ENCODE results near the gene OR2AE1.

Gene OR2AE1

GRCh38 chr7:99876933-99877332 lies at the start of gene OR2AE1:
TSS of gene OR2AE1 (minus strand) at chr7:99877033. CDS start at chr7:99877033, 0 bp downstream.
- Histone ChIP-seq H3K27ac (ENCODE audit: low read length) (no peak within 1 kb of the TSS), H3K27me3 (ENCODE audit: low read depth, low read length) (no peaks in the 10 kb centered on the region), H3K4me1 (ENCODE audit: control insufficient read depth in 1 of 2, insufficient read depth in 2 of 2, low read length in 2 of 2) (no peaks in the 10 kb centered on the region), H3K9me3 (ENCODE audit: control insufficient read depth in 1 of 2, low read length in 2 of 2) (no peaks in the 10 kb centered on the region), H3K36me3 (ENCODE audit: control insufficient read depth in 1 of 2, insufficient read depth in 2 of 2, low read length in 2 of 2) (no peaks in the 10 kb centered on the region), H3K4me3 (ENCODE audit: low read depth in 1 of 2, low read length in 2 of 2) (no peak within 1 kb of the TSS)

GRCh38 chr7:99926321-99926720 lies 49.5 kb upstream of the OR2AE1 start:
- no peaks in the 10 kb centered on the region for H3K27me3 ChIP-seq (ENCODE audit: low read depth, low read length)
- no peak overlapping the region for H3K4me3 ChIP-seq (ENCODE audit: low read depth in 1 of 2, low read length in 2 of 2)
- H3K36me3 ChIP-seq (ENCODE audit: control insufficient read depth in 1 of 2, insufficient read depth in 2 of 2, low read length in 2 of 2) = no peaks in the 10 kb centered on the region
- H3K4me1 ChIP-seq (ENCODE audit: control insufficient read depth in 1 of 2, insufficient read depth in 2 of 2, low read length in 2 of 2) = peaks cover 0 to 14% of the 10 kb centered on the region in 2 donors
- H3K9me3 ChIP-seq (ENCODE audit: control insufficient read depth in 1 of 2, low read length in 2 of 2) = no peaks in the 10 kb centered on the region
- no peak overlapping the region for H3K27ac ChIP-seq (ENCODE audit: low read length)

- Histone ChIP-seq H3K9me3 (ENCODE audit: control insufficient read depth in 1 of 2, low read length in 2 of 2) (no peaks in the 10 kb centered on the region), H3K27ac (ENCODE audit: low read length) (no peak overlapping the region), H3K36me3 (ENCODE audit: control insufficient read depth in 1 of 2, insufficient read depth in 2 of 2, low read length in 2 of 2) (peaks cover 0 to 2% of the 10 kb centered on the region in 2 donors), H3K27me3 (ENCODE audit: low read depth, low read length) (no peaks in the 10 kb centered on the region), H3K4me1 (ENCODE audit: control insufficient read depth in 1 of 2, insufficient read depth in 2 of 2, low read length in 2 of 2) (peaks cover 5 to 17% of the 10 kb centered on the region in 2 donors), H3K4me3 (ENCODE audit: low read depth in 1 of 2, low read length in 2 of 2) (no peak overlapping the region)
Observed at GRCh38 chr7:99923200-99923599, 46.4 kb upstream of the OR2AE1 start.

- no peaks in the 10 kb centered on the region for H3K27me3 ChIP-seq (ENCODE audit: low read depth, low read length)
- H3K36me3 ChIP-seq (ENCODE audit: control insufficient read depth in 1 of 2, insufficient read depth in 2 of 2, low read length in 2 of 2) = peaks cover 21 to 24% of the 10 kb centered on the region in 2 donors
- peak overlapping the region; percentile 88 for H3K27ac ChIP-seq (ENCODE audit: low read length)
- H3K4me3 ChIP-seq (ENCODE audit: low read depth in 1 of 2, low read length in 2 of 2) = peak overlapping the region; percentile 87 to 95
- peaks cover 13 to 45% of the 10 kb centered on the region in 2 donors for H3K4me1 ChIP-seq (ENCODE audit: control insufficient read depth in 1 of 2, insufficient read depth in 2 of 2, low read length in 2 of 2)
- H3K9me3 ChIP-seq (ENCODE audit: control insufficient read depth in 1 of 2, low read length in 2 of 2) = no peaks in the 10 kb centered on the region
Observed at GRCh38 chr7:99920149-99920548, 43.3 kb upstream of the OR2AE1 start.

- Histone ChIP-seq H3K9me3 (ENCODE audit: control insufficient read depth in 1 of 2, low read length in 2 of 2) (no peaks in the 10 kb centered on the region), H3K27me3 (ENCODE audit: low read depth, low read length) (no peaks in the 10 kb centered on the region), H3K36me3 (ENCODE audit: control insufficient read depth in 1 of 2, insufficient read depth in 2 of 2, low read length in 2 of 2) (peaks cover 23 to 27% of the 10 kb centered on the region in 2 donors), H3K4me3 (ENCODE audit: low read depth in 1 of 2, low read length in 2 of 2) (peak overlapping the region; percentile 87 to 95), H3K4me1 (ENCODE audit: control insufficient read depth in 1 of 2, insufficient read depth in 2 of 2, low read length in 2 of 2) (peaks cover 13 to 45% of the 10 kb centered on the region in 2 donors), H3K27ac (ENCODE audit: low read length) (peak overlapping the region; percentile 88)
Observed at GRCh38 chr7:99919814-99920112, 42.9 kb upstream of the OR2AE1 start.

GRCh38 chr7:99918959-99919813 lies 42.4 kb upstream of the OR2AE1 start, which contains the start of gene TRIM4:
TSS of gene TRIM4 (minus strand) at chr7:99919530. CDS start at chr7:99919401, 129 bp downstream.
- Histone ChIP-seq H3K27ac (ENCODE audit: low read length) (peak within 1 kb of the TSS; percentile 88), H3K4me1 (ENCODE audit: control insufficient read depth in 1 of 2, insufficient read depth in 2 of 2, low read length in 2 of 2) (peaks cover 13 to 50% of the 10 kb centered on the region in 2 donors), H3K4me3 (ENCODE audit: low read depth in 1 of 2, low read length in 2 of 2) (peak within 1 kb of the TSS; percentile 87 to 95), H3K27me3 (ENCODE audit: low read depth, low read length) (no peaks in the 10 kb centered on the region), H3K9me3 (ENCODE audit: control insufficient read depth in 1 of 2, low read length in 2 of 2) (no peaks in the 10 kb centered on the region), H3K36me3 (ENCODE audit: control insufficient read depth in 1 of 2, insufficient read depth in 2 of 2, low read length in 2 of 2) (peaks cover 23 to 27% of the 10 kb centered on the region in 2 donors)

- Histone ChIP-seq H3K36me3 (ENCODE audit: control insufficient read depth in 1 of 2, insufficient read depth in 2 of 2, low read length in 2 of 2) (peaks cover 34 to 45% of the 10 kb centered on the region in 2 donors), H3K27ac (ENCODE audit: low read length) (no peak overlapping the region), H3K9me3 (ENCODE audit: control insufficient read depth in 1 of 2, low read length in 2 of 2) (no peaks in the 10 kb centered on the region), H3K4me1 (ENCODE audit: control insufficient read depth in 1 of 2, insufficient read depth in 2 of 2, low read length in 2 of 2) (peaks cover 0 to 12% of the 10 kb centered on the region in 2 donors), H3K4me3 (ENCODE audit: low read depth in 1 of 2, low read length in 2 of 2) (no peak overlapping the region), H3K27me3 (ENCODE audit: low read depth, low read length) (no peaks in the 10 kb centered on the region)
Observed at GRCh38 chr7:99910976-99911375, 34.1 kb upstream of the OR2AE1 start.

- H3K27me3 ChIP-seq (ENCODE audit: low read depth, low read length) = no peaks in the 10 kb centered on the region
- H3K4me1 ChIP-seq (ENCODE audit: control insufficient read depth in 1 of 2, insufficient read depth in 2 of 2, low read length in 2 of 2) = no peaks in the 10 kb centered on the region
- H3K4me3 ChIP-seq (ENCODE audit: low read depth in 1 of 2, low read length in 2 of 2) = no peak overlapping the region
- no peak overlapping the region for H3K27ac ChIP-seq (ENCODE audit: low read length)
- H3K9me3 ChIP-seq (ENCODE audit: control insufficient read depth in 1 of 2, low read length in 2 of 2) = no peaks in the 10 kb centered on the region
- H3K36me3 ChIP-seq (ENCODE audit: control insufficient read depth in 1 of 2, insufficient read depth in 2 of 2, low read length in 2 of 2) = peaks cover 56 to 74% of the 10 kb centered on the region in 2 donors
Observed at GRCh38 chr7:99901581-99901980, 24.7 kb upstream of the OR2AE1 start.

GRCh38 chr7:99899830-99900519 lies 23.1 kb upstream of the OR2AE1 start:
- Histone ChIP-seq H3K36me3 (ENCODE audit: control insufficient read depth in 1 of 2, insufficient read depth in 2 of 2, low read length in 2 of 2) (peaks cover 48 to 60% of the 10 kb centered on the region in 2 donors), H3K27me3 (ENCODE audit: low read depth, low read length) (no peaks in the 10 kb centered on the region), H3K27ac (ENCODE audit: low read length) (no peak overlapping the region), H3K4me3 (ENCODE audit: low read depth in 1 of 2, low read length in 2 of 2) (no peak overlapping the region), H3K9me3 (ENCODE audit: control insufficient read depth in 1 of 2, low read length in 2 of 2) (no peaks in the 10 kb centered on the region), H3K4me1 (ENCODE audit: control insufficient read depth in 1 of 2, insufficient read depth in 2 of 2, low read length in 2 of 2) (no peaks in the 10 kb centered on the region)

- no peaks in the 10 kb centered on the region for H3K9me3 ChIP-seq (ENCODE audit: control insufficient read depth in 1 of 2, low read length in 2 of 2)
- no peaks in the 10 kb centered on the region for H3K4me1 ChIP-seq (ENCODE audit: control insufficient read depth in 1 of 2, insufficient read depth in 2 of 2, low read length in 2 of 2)
- no peak overlapping the region for H3K27ac ChIP-seq (ENCODE audit: low read length)
- H3K36me3 ChIP-seq (ENCODE audit: control insufficient read depth in 1 of 2, insufficient read depth in 2 of 2, low read length in 2 of 2) = peaks cover 41 to 53% of the 10 kb centered on the region in 2 donors
- H3K4me3 ChIP-seq (ENCODE audit: low read depth in 1 of 2, low read length in 2 of 2) = no peak overlapping the region
- no peaks in the 10 kb centered on the region for H3K27me3 ChIP-seq (ENCODE audit: low read depth, low read length)
Observed at GRCh38 chr7:99898836-99899235, 22.0 kb upstream of the OR2AE1 start.

GRCh38 chr7:99898023-99898357 lies 21.2 kb upstream of the OR2AE1 start:
- no peak overlapping the region for H3K27ac ChIP-seq (ENCODE audit: low read length)
- no peak overlapping the region for H3K4me3 ChIP-seq (ENCODE audit: low read depth in 1 of 2, low read length in 2 of 2)
- H3K27me3 ChIP-seq (ENCODE audit: low read depth, low read length) = no peaks in the 10 kb centered on the region
- H3K4me1 ChIP-seq (ENCODE audit: control insufficient read depth in 1 of 2, insufficient read depth in 2 of 2, low read length in 2 of 2) = no peaks in the 10 kb centered on the region
- peaks cover 33 to 44% of the 10 kb centered on the region in 2 donors for H3K36me3 ChIP-seq (ENCODE audit: control insufficient read depth in 1 of 2, insufficient read depth in 2 of 2, low read length in 2 of 2)
- no peaks in the 10 kb centered on the region for H3K9me3 ChIP-seq (ENCODE audit: control insufficient read depth in 1 of 2, low read length in 2 of 2)
